Hepatocyte (in vitro differentiated cells): ENCODE results near the gene TLCD4.

Source experiments
- EZH2 ChIP-seq: fragments of 200-600 bp; sonication (generic); IDR thresholded peaks from 2 replicates; pipeline ENCODE4 v1.6.1; 2016; ENCODE audit warnings: antibody characterized with exemption, mild to moderate bottlenecking, borderline replicate concordance
- TF ChIP-seq, protein P1 (sequence below): fragments of 200-600 bp; sonication (generic); IDR thresholded peaks from 2 replicates; pipeline ENCODE4 v1.5.1; 2016; ENCODE audit warnings: antibody characterized with exemption, mild to moderate bottlenecking; ENCODE audit not compliant: poor library complexity

DNA sequence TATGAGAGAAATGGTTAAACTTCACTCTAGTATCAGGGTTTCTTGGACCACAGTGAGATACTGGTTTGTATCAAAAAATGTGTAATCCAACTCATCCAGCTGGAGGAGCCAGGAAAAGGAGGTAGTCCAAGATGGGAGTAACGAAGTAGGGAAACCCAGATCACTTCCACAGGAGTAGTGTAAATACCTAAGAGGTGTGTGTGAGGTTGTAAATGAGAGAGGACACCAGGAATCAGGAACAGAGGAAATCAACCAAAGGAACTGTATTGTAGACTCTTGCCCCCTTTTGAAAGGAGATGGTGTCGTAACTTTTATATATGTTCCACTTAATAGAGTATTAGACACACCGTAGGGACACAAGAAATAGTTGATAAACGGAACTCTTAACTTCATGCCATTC, 19.7 kb upstream of the TLCD4 start:
- TF ChIP-seq, protein P1, sequence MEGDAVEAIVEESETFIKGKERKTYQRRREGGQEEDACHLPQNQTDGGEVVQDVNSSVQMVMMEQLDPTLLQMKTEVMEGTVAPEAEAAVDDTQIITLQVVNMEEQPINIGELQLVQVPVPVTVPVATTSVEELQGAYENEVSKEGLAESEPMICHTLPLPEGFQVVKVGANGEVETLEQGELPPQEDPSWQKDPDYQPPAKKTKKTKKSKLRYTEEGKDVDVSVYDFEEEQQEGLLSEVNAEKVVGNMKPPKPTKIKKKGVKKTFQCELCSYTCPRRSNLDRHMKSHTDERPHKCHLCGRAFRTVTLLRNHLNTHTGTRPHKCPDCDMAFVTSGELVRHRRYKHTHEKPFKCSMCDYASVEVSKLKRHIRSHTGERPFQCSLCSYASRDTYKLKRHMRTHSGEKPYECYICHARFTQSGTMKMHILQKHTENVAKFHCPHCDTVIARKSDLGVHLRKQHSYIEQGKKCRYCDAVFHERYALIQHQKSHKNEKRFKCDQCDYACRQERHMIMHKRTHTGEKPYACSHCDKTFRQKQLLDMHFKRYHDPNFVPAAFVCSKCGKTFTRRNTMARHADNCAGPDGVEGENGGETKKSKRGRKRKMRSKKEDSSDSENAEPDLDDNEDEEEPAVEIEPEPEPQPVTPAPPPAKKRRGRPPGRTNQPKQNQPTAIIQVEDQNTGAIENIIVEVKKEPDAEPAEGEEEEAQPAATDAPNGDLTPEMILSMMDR = no peak
- TF ChIP-seq EZH2 = no peak
